PFSK-1 (cell line): ENCODE results near the gene TMEM202.

Experiments
- FOXP2 ChIP-seq: optimal IDR thresholded peaks from 2 replicates; pipeline ENCODE3; 2011; ENCODE audit warnings: borderline replicate concordance, control low read depth, inconsistent platforms; ENCODE audit not compliant: insufficient read depth; ENCODE audit errors: extremely low read length, extremely low read depth
- POLR2AphosphoS5 ChIP-seq: IDR thresholded peaks from 2 replicates; pipeline ENCODE4 v1.6.1; 2012; ENCODE audit warnings: low read depth, mild to moderate bottlenecking, control low read depth, low read length, moderate library complexity
- SIN3A ChIP-seq: IDR thresholded peaks from 2 replicates; pipeline ENCODE4 v1.6.1; 2012; ENCODE audit warnings: mild to moderate bottlenecking, low read length, moderate library complexity, borderline replicate concordance; ENCODE audit not compliant: insufficient read depth
- TAF1 ChIP-seq: IDR thresholded peaks from 2 replicates; pipeline ENCODE4 v1.6.1; 2012; ENCODE audit warnings: low read length, control low read depth, borderline replicate concordance; ENCODE audit not compliant: insufficient read depth
- TF ChIP-seq, protein P1 (sequence below), 2 experiments: IDR thresholded peaks; 2 replicates each; pipeline versions ENCODE4 v1.6.1 to v1.8.0; 2011 to 2012; ENCODE audit warnings: low read depth in 2 of 2, low read length in 2 of 2, control low read depth in 1 of 2, inconsistent platforms in 1 of 2, mild to moderate bottlenecking in 1 of 2, moderate library complexity in 1 of 2; ENCODE audit not compliant: insufficient read depth in 1 of 2

DNA sequence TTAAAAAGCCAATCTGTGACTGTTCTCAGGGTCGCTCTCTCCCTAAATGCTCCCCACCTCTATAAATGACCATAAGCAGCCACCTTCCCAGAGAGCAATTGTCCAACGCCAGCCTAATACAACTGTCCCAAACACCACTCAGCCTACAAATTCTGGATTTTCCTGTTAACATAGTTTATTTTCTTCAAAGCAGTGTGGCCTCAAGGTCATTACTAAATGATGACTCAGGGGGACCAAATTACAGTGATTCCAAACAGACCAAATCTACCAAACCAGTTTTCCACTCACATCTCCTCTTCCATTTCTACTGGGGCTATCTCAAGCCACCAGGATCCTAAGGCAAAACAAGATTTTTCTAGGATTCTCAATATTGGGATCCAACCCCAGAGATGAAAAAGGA, 44.8 kb upstream of the TMEM202 start:
- TF ChIP-seq POLR2AphosphoS5 (no peak), TAF1 (no peak), SIN3A (no peak), FOXP2 (no peak)
- TF ChIP-seq, protein P1, sequence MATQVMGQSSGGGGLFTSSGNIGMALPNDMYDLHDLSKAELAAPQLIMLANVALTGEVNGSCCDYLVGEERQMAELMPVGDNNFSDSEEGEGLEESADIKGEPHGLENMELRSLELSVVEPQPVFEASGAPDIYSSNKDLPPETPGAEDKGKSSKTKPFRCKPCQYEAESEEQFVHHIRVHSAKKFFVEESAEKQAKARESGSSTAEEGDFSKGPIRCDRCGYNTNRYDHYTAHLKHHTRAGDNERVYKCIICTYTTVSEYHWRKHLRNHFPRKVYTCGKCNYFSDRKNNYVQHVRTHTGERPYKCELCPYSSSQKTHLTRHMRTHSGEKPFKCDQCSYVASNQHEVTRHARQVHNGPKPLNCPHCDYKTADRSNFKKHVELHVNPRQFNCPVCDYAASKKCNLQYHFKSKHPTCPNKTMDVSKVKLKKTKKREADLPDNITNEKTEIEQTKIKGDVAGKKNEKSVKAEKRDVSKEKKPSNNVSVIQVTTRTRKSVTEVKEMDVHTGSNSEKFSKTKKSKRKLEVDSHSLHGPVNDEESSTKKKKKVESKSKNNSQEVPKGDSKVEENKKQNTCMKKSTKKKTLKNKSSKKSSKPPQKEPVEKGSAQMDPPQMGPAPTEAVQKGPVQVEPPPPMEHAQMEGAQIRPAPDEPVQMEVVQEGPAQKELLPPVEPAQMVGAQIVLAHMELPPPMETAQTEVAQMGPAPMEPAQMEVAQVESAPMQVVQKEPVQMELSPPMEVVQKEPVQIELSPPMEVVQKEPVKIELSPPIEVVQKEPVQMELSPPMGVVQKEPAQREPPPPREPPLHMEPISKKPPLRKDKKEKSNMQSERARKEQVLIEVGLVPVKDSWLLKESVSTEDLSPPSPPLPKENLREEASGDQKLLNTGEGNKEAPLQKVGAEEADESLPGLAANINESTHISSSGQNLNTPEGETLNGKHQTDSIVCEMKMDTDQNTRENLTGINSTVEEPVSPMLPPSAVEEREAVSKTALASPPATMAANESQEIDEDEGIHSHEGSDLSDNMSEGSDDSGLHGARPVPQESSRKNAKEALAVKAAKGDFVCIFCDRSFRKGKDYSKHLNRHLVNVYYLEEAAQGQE (IDR thresholded peaks at IDR 0.05; ENCODE audit: insufficient read depth in 1 of 2, low read depth in 2 of 2, low read length in 2 of 2), result no peak
